GM10847 (cell line): ENCODE measurements around the gene DCLK2.

Source experiments
- POLR2A ChIP-seq: IDR thresholded peaks from 2 replicates; pipeline ENCODE4 v1.6.1; 2011; ENCODE audit not compliant: insufficient read length; ENCODE audit errors: extremely low read depth

The DCLK2 gene

DNA sequence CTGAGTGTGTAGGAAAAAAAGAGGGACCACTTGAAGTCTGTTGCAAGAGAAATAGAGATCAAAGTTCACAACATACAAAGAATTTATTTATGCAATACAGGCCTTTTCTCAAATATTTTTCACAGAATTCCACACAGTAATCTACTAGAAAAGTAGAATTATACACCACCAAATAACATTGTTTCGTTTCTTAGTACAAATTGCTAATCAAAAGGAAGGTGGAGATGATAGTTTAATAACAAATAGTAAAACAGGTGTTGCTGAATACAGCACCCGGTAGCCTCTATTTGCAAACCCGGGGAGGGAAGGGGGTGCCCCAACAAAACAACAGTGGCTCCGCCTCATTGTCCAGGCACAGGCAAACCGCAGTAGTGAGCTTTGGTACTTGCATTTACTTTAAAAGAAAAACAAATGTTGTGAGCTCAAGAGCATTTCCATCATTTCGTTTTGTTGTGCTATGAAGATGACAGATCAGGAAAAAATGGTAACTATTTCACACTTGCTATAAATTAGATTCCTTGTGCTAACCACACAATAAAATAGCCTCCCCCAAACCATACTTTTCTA lies 186.4 kb downstream of the DCLK2 start:
- TF ChIP-seq POLR2A: no peak

DNA sequence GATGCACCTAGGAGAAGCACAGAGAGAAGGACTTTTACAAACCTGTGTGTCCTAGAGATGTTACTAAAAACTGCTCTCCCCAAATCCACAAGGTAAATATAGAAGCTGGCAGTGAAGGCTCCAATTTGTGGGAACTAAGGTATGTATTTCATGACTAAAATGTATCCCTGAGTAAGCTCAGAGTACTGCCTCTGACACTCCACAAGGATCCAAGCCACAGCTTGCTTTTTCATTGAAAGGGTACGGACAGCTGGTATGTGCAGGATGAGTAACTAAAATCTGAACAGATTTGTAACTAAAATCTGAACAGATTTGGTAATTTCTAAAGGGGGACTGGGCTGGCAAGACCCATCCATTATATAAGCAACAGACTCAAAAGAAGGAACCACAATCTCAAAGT lies 187.6 kb downstream of the DCLK2 start:
- no peak for TF ChIP-seq POLR2A

DNA sequence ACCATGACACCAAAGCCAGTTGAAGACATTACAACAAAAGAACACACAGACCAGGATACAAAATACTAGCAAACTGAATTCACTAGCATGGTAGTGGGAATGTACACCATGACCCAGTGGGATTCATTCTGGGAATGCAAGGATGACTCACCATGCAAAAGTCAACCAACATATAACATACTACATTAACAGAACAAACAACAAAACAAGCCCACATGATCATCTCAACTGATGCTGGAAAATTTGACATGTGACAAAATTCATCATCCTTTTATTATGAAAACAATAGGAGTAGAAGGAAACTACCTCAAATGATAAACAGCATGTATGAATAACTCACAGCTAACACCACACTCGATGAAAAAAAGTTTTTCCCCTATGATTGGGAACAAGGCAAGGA lies 190.2 kb downstream of the DCLK2 start:
- TF ChIP-seq POLR2A: no peak

DNA sequence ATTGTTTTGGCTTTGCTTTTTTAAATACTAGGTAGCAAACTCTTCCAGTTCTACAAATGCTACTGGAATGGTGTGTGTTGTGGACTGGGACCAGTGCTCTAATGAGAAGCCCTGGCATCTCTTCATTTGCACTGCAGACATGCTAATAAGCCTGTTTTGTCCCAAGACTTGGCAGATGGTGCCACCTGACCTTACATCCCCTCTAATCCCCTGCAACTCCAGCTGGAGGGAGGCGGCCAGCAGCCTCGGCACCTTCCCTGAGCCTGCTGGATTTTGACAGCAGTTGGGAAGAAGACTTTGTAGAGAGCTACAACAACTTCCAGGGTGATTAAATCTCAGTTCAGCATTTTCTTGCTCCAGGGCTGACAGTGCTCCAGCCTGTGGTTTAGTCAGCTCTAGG lies 200.0 kb downstream of the DCLK2 start:
- TF ChIP-seq POLR2A: no peak

DNA sequence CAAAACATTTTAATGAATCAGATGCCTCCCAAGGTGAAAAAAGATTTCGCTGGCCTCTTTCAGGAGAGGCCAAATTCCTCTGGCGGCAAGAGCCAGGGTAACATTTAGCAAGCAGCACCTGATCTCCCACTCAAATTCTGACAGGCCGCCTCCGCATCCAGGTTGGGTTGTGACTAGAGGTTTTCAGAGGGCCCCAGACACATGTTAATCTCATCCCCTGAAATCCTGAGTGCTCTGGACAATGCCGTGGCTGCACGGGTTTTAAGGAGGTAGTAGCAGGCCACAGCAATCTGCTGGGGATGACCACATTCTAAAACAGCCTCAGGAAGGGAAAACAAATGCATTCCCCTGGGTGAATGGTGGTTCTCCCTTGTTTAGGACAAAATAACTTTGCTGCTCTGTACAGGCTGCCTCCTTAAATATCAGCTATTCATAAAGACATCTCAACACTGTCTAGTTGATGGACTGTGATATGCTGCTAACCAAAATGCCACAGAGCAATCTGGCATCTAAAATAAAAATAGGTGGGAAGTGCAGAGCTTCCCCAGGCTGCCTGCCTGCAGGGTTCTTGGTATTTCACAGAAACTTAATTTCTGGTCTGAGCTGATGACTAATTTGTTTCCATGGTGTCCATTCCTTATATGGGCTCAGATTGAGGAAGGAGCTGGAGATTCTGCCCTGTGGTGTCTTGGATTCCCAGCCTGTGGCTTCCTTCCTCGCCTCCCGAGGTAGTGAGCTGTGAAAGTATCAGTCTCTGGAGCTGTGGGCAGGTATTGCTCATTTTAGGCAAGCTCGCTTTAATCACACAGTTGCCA lies 202.0 kb downstream of the DCLK2 start:
- no peak for TF ChIP-seq POLR2A

DNA sequence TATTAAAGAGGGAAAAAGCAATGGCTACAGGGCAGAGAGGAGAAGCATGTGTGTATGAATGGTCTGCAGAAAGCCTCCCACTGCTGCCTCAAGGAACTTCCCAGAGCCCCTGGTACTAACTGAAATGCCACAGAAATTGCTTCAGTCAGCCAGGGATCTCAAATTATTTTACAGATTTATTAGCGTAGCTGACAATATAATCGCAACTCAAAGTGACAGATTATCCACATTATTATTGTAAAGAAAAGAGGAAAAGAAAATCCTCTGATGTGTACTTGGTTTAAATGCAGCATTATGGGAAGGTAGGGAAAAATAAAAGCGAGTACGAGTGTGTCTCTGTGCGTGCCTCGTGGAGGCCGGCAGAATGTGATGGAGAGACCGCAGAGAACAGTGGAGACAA lies 202.7 kb downstream of the DCLK2 start:
- no peak for TF ChIP-seq POLR2A

DNA sequence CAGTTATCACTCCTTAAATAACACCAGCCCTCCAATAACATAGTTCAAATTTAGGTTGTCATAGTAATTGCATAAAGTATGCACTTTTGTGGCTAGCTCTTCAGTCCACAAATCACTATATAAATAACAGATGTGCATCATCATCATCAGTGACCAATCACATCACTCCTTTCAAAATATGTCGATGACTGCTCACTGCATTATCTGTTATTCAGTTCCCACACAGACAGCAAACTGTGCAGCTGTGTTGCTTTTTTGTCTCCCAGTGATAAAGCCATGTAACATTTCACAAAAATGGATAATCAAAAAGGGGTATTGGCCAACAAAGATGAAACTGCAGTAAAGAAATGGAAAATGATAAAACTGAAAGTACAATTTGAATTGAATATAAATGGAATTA lies 205.4 kb downstream of the DCLK2 start:
- TF ChIP-seq POLR2A: no peak

DNA sequence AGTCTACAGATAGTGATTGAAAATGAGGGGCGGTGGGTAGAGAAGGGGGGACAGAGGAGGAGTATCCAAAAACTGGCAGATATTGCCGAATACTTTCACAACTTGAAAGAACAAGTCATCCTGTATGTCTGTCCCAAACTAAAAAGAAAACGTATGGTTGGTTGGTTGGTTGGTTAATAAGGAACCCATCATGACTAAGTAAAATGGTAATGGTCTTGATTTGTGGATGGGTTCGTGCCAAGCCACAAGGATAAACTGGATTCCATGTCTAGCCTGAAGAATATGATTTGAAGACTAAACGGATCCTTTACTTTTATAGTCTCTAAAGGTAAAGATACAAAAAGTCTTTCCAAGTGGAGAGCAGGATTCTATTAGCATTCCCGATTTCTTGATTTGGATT lies 208.4 kb downstream of the DCLK2 start:
- no peak for TF ChIP-seq POLR2A

DNA sequence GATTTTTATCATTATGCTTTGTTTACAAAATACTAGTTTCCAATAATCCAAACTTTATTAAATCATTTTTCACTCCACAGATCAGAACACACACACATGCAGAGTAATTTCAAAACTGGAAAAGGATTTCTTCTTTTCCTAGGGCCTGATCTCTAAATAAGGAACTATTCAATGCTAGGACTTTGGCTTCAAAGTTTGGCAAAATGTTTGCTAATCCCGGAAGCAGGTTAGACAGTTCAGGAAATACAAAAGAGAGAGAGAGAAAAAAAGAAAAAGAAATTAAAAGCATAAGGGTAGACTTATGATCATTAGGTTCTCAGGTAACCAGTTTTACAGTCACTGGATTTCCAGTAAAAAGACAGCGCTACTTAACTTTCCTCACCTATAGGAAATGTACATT lies 211.0 kb downstream of the DCLK2 start:
- no peak for TF ChIP-seq POLR2A

DNA sequence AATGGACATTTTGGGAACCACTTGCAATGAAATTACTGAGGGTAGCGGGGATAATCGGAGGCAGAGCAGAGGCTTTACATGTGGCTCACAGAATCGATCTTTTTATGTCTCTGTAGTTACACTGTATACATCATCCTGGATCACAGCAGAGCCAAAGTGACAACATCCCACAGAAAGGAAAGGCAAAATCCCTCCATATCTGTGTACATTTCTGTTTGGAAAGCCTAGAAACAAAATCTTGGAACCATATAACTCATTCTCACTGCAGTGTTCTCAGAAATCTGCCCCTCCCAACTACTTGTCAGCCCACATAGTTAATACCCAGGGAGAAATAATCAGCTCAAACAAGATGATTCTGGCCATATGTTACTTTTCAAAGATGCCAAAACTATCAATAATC lies 211.6 kb downstream of the DCLK2 start:
- TF ChIP-seq POLR2A: no peak

DNA sequence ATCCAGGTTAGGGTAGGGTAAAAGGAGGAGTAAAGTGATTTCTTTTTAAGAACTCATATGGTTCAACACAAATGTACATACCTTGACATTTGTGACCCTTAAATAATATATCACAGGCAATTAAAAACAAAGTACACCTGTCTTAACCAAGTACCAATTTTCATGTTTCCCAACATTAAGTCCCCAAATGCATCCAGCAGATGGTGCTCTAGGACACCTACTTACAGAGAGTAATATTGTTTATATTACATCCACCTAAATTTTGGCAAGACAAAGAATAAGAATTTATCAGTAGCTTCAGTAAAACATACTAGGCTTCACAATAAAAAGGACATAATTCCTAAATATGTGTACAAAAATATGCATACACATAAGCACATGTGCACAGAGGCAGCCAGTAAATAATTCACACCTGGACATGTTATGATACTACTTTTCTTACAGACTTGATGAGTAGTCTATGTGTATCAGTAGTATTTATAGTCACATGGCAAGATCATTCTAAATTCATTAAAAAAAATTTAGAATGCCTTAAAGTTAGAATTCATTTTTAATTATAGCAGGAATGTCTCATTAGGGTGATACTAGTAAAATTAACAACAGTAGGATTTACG lies 219.7 kb downstream of the DCLK2 start:
- TF ChIP-seq POLR2A: no peak

DNA sequence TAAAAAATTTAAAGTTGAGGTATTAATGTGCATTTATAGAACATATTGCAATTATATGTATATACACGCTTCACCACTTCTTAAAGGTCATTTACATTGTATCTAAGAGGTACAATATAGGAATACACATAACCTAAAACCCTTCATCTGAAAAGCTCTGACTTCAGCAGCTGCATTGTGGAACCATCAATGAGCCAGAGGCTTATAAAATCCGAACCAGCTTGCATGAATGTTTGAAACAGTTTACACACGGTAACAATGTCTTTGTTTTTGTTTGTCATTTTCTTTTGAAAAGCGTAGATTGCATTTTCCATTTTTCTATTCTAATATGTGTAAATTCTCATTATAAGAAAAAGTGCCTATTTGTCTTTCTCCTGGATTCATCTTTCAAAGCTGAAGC lies 221.6 kb downstream of the DCLK2 start:
- no peak for TF ChIP-seq POLR2A

DNA sequence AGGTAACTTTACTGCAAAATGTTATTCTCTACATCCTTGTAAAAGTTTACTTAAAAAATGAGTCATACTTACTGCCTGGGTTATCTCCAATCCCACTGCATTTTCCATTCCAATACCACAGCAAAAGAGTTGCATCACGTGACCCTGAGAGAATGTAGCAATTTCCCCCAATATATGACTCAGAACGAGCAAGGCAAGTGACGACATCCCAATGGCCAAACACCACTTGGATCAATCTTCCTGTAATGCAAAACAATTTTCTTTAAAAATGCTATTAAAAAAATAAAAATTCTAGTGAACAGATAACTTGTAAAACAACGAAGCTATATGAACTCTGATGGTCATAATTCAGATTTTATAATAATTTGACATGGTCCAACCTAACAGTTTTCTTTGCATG lies 224.3 kb downstream of the DCLK2 start:
- no peak for TF ChIP-seq POLR2A

DNA sequence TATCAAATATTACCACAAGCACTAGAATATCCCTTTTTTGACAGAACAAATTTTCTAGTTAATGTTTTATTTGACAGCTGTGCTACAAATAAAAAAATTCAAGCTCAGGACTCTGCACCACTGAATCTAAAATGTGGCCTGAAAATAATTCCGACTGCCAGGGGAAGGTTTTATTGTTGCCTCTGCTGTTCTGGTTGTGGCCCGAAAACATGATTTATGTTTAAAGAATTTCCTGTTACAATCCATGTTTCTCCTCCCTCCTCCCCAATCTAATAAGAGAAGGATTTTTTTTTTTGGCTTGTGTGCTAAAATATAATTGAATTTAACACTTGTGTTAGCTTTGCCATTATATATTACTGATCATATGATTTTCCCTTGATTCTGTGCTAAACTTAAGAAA lies 227.8 kb downstream of the DCLK2 start:
- TF ChIP-seq POLR2A: no peak

DNA sequence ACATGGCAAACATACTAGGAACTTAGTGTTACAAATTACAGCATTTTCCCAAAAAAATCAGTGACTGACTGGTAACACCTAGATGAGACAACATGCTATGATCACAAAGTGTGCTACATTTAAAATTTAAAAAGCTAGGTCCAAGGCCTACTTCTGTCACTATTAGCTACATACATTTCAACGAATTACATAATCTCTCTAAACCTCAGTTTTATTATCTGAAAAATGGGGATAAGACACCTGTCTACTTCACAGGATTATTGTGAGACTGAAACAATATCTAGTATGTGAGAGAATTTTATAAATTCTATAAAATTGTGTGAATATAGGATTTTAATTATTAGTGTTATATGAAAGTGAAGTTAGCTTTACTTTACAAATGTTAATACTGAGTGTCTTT lies 228.5 kb downstream of the DCLK2 start:
- no peak for TF ChIP-seq POLR2A
